Measurements from ENCODE around the gene RPS3A.
"Not testable (repeated sequence)": the region's sequence is repeated elsewhere in the genome, so short reads cannot be mapped to it uniquely, and the experiment has no call there.

The RPS3A gene

GRCh38 chr4:151067316-151067970 lies 32.0 kb upstream of the RPS3A start:
- no peaks in the 10 kb centered on the region for H3K9me3 ChIP-seq (ENCODE audit: insufficient read depth, low read depth, low read length)
- H3K4me3 ChIP-seq (ENCODE audit: low read depth, low read length) = no peak overlapping the region
- H3K4ac ChIP-seq (ENCODE audit: low read depth, low read length) = no peak overlapping the region
- H4K8ac ChIP-seq (ENCODE audit: low read depth, low read length) = no peak overlapping the region
- H3K4me1 ChIP-seq (ENCODE audit: control insufficient read depth in 1 of 2, insufficient read depth in 2 of 2, low read length in 2 of 2) = no peaks in the 10 kb centered on the region
- H2BK12ac ChIP-seq (ENCODE audit: low read length) = no peak overlapping the region
- H2AFZ ChIP-seq (ENCODE audit: insufficient read depth, low read length, poor library complexity) = no peak overlapping the region
- no peak for DNase-seq
- H3K79me2 ChIP-seq (ENCODE audit: control insufficient read depth, insufficient read depth, low read length, poor library complexity) = no peaks in the 10 kb centered on the region
- H3K36me3 ChIP-seq (ENCODE audit: control insufficient read depth in 1 of 2, insufficient read depth in 2 of 2, low read length in 2 of 2) = no peaks in the 10 kb centered on the region
- no peak overlapping the region for H4K91ac ChIP-seq (ENCODE audit: low read depth, low read length)
- no peak overlapping the region for H2BK120ac ChIP-seq (ENCODE audit: insufficient read depth, low read length, poor library complexity)
- H3K27ac ChIP-seq (ENCODE audit: low read depth, low read length) = no peak overlapping the region
- no peak overlapping the region for H3K14ac ChIP-seq (ENCODE audit: low read length)
- no peaks in the 10 kb centered on the region for H3K79me1 ChIP-seq (ENCODE audit: low read length)
- WGBS (ENCODE audit: extremely low coverage, insufficient coverage, insufficient read length) = 100% methylated on average over 1 of the region's 5 CpGs
- no peaks in the 10 kb centered on the region for H3K27me3 ChIP-seq (ENCODE audit: insufficient read depth, low read length)
- H3K4me2 ChIP-seq (ENCODE audit: low read length) = no peak overlapping the region
- no peak overlapping the region for H3K23ac ChIP-seq (ENCODE audit: low read length)
- H3K18ac ChIP-seq (ENCODE audit: low read length) = no peak overlapping the region
- no peak overlapping the region for H2AK5ac ChIP-seq (ENCODE audit: low read length)
- H2BK5ac ChIP-seq (ENCODE audit: low read depth, low read length, poor library complexity) = no peak overlapping the region
- H3K9ac ChIP-seq (ENCODE audit: low read length) = no peak overlapping the region
- H4K12ac ChIP-seq (ENCODE audit: low read depth, low read length) = no peak overlapping the region

DNA sequence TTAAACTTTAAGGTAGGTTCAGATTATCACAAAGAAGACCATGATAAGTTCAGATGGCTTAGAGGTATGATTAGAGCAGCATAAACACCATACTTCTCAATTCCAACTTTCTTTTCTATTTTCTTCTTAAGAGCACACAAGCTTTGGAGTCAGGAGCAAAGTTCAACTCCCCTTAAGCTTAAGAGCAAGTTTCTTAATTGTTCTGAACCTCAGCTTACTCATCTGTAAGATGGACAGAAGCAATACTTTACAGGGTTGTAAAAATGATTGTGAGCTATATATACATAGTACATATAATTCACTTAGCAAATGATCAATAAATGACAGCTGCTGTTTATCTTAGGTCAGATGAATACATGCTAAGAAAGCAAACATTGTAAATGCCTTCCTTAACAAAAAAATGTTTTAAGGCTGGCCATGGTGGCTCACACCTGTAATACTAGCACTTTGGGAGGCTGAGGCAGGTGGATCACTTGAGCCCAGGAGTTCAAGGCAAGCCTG lies 25.0 kb upstream of the RPS3A start:
- Histone ChIP-seq H3K79me2 (ENCODE audit: control insufficient read depth, insufficient read depth, low read length, poor library complexity) (no peaks in the 10 kb centered on the region), H4K12ac (ENCODE audit: low read depth, low read length) (no peak overlapping the region), H3K27ac (ENCODE audit: low read depth, low read length) (no peak overlapping the region), H3K4me2 (ENCODE audit: low read length) (no peak overlapping the region), H3K79me1 (ENCODE audit: low read length) (no peaks in the 10 kb centered on the region), H3K18ac (ENCODE audit: low read length) (no peak overlapping the region), H3K36me3 (ENCODE audit: control insufficient read depth in 1 of 2, insufficient read depth in 2 of 2, low read length in 2 of 2) (no peaks in the 10 kb centered on the region), H3K23ac (ENCODE audit: low read length) (no peak overlapping the region), H2AK5ac (ENCODE audit: low read length) (no peak overlapping the region), H2AFZ (ENCODE audit: insufficient read depth, low read length, poor library complexity) (no peak overlapping the region), H4K8ac (ENCODE audit: low read depth, low read length) (no peak overlapping the region), H3K9me3 (ENCODE audit: insufficient read depth, low read depth, low read length) (no peaks in the 10 kb centered on the region), H3K4ac (ENCODE audit: low read depth, low read length) (no peak overlapping the region), H2BK120ac (ENCODE audit: insufficient read depth, low read length, poor library complexity) (no peak overlapping the region), H3K4me1 (ENCODE audit: control insufficient read depth in 1 of 2, insufficient read depth in 2 of 2, low read length in 2 of 2) (no peaks in the 10 kb centered on the region), H3K4me3 (ENCODE audit: low read depth, low read length) (no peak overlapping the region), H3K27me3 (ENCODE audit: insufficient read depth, low read length) (no peaks in the 10 kb centered on the region), H4K91ac (ENCODE audit: low read depth, low read length) (no peak overlapping the region), H3K9ac (ENCODE audit: low read length) (no peak overlapping the region), H3K14ac (ENCODE audit: low read length) (no peak overlapping the region), H2BK12ac (ENCODE audit: low read length) (no peak overlapping the region), H2BK5ac (ENCODE audit: low read depth, low read length, poor library complexity) (no peak overlapping the region)
- DNase-seq = no peak

- H3K4me3 ChIP-seq (ENCODE audit: low read depth, low read length); DNase-seq; H2AK5ac ChIP-seq (ENCODE audit: low read length); H3K27ac ChIP-seq (ENCODE audit: low read depth, low read length); H4K91ac ChIP-seq (ENCODE audit: low read depth, low read length); H3K4ac ChIP-seq (ENCODE audit: low read depth, low read length); H3K23ac ChIP-seq (ENCODE audit: low read length); H4K12ac ChIP-seq (ENCODE audit: low read depth, low read length); H3K4me2 ChIP-seq (ENCODE audit: low read length); H2AFZ ChIP-seq (ENCODE audit: insufficient read depth, low read length, poor library complexity); H3K18ac ChIP-seq (ENCODE audit: low read length); H3K14ac ChIP-seq (ENCODE audit: low read length); H2BK5ac ChIP-seq (ENCODE audit: low read depth, low read length, poor library complexity); H3K79me1 ChIP-seq (ENCODE audit: low read length); H3K4me1 ChIP-seq (ENCODE audit: control insufficient read depth in 1 of 2, insufficient read depth in 2 of 2, low read length in 2 of 2); H3K9me3 ChIP-seq (ENCODE audit: insufficient read depth, low read depth, low read length); H4K8ac ChIP-seq (ENCODE audit: low read depth, low read length); H3K9ac ChIP-seq (ENCODE audit: low read length); H2BK12ac ChIP-seq (ENCODE audit: low read length); H2BK120ac ChIP-seq (ENCODE audit: insufficient read depth, low read length, poor library complexity); H3K27me3 ChIP-seq (ENCODE audit: insufficient read depth, low read length); H3K36me3 ChIP-seq (ENCODE audit: control insufficient read depth in 1 of 2, insufficient read depth in 2 of 2, low read length in 2 of 2); H3K79me2 ChIP-seq (ENCODE audit: control insufficient read depth, insufficient read depth, low read length, poor library complexity): not testable (repeated sequence)
- no CpG with 5 or more reads among the region's 2 CpGs for WGBS (ENCODE audit: extremely low coverage, insufficient coverage, insufficient read length)
These were observed 21.4 kb upstream of the RPS3A start for GRCh38 chr4:151077978-151078377.

- H2BK5ac ChIP-seq (ENCODE audit: low read depth, low read length, poor library complexity) = no peak overlapping the region
- no peak overlapping the region for H3K14ac ChIP-seq (ENCODE audit: low read length)
- no peak overlapping the region for H2BK12ac ChIP-seq (ENCODE audit: low read length)
- no peaks in the 10 kb centered on the region for H3K79me1 ChIP-seq (ENCODE audit: low read length)
- H3K9me3 ChIP-seq (ENCODE audit: insufficient read depth, low read depth, low read length) = no peaks in the 10 kb centered on the region
- H3K9ac ChIP-seq (ENCODE audit: low read length) = no peak overlapping the region
- no CpG with 5 or more reads among the region's 8 CpGs for WGBS (ENCODE audit: extremely low coverage, insufficient coverage, insufficient read length)
- no peak for DNase-seq
- H3K4me1 ChIP-seq (ENCODE audit: control insufficient read depth in 1 of 2, insufficient read depth in 2 of 2, low read length in 2 of 2) = no peaks in the 10 kb centered on the region
- H3K27me3 ChIP-seq (ENCODE audit: insufficient read depth, low read length) = no peaks in the 10 kb centered on the region
- H3K36me3 ChIP-seq (ENCODE audit: control insufficient read depth in 1 of 2, insufficient read depth in 2 of 2, low read length in 2 of 2) = no peaks in the 10 kb centered on the region
- no peak overlapping the region for H4K8ac ChIP-seq (ENCODE audit: low read depth, low read length)
- no peak overlapping the region for H2BK120ac ChIP-seq (ENCODE audit: insufficient read depth, low read length, poor library complexity)
- H4K91ac ChIP-seq (ENCODE audit: low read depth, low read length) = no peak overlapping the region
- H3K4me2 ChIP-seq (ENCODE audit: low read length) = no peak overlapping the region
- no peaks in the 10 kb centered on the region for H3K79me2 ChIP-seq (ENCODE audit: control insufficient read depth, insufficient read depth, low read length, poor library complexity)
- H3K27ac ChIP-seq (ENCODE audit: low read depth, low read length) = no peak overlapping the region
- no peak overlapping the region for H2AK5ac ChIP-seq (ENCODE audit: low read length)
- H3K18ac ChIP-seq (ENCODE audit: low read length) = no peak overlapping the region
- no peak overlapping the region for H3K4me3 ChIP-seq (ENCODE audit: low read depth, low read length)
- H2AFZ ChIP-seq (ENCODE audit: insufficient read depth, low read length, poor library complexity) = no peak overlapping the region
- no peak overlapping the region for H3K23ac ChIP-seq (ENCODE audit: low read length)
- no peak overlapping the region for H4K12ac ChIP-seq (ENCODE audit: low read depth, low read length)
- H3K4ac ChIP-seq (ENCODE audit: low read depth, low read length) = no peak overlapping the region
These were observed 12.0 kb upstream of the RPS3A start for GRCh38 chr4:151087467-151087866.

All from trophoblast cell (in vitro differentiated cells and primary cell).